SK-N-SH (cell line): Measurements from ENCODE around the gene TOMT. TPM values are rescaled to one million over a fixed set of nuclear protein-coding genes. Genes with fewer than 3 reads are reported as not detected.

Source experiments
- CTCF ChIA-PET: fragments of 300-600, 350-600 bp; formaldehyde crosslinking; extraction: SDS; loops from one replicate; lab custom pipeline; 2021; lab: Yijun Ruan, JAX
- POLR2A ChIA-PET: fragments of 350-600 bp; sonication (Branson Sonifier 250); formaldehyde crosslinking; extraction: SDS; loops from one replicate; lab custom pipeline; 2020; ENCODE audit warnings: antibody characterized with exemption, inconsistent platforms; lab: Yijun Ruan, JAX
- DNase-seq: peaks from one replicate; pipeline ENCODE4 v3.0.0; 2012
- H2AFZ ChIP-seq: fragments of 200-600 bp; sonication (generic); 2 replicates; pipeline ENCODE4 v1.8.1; 2016; ENCODE audit warnings: antibody characterized with exemption, mild to moderate bottlenecking, low read depth
- H3F3A ChIP-seq: fragments of 200-600 bp; sonication (generic); replicated peaks from 2 replicates; pipeline ENCODE3; 2016; ENCODE audit warnings: antibody characterized with exemption, mild to moderate bottlenecking; ENCODE audit not compliant: insufficient read depth
- H3K27ac ChIP-seq, 2 experiments: fragments of 200-500 bp in 1 of 2; fragments of 200-600 bp in 1 of 2; sonication (Bioruptor generic) in 1 of 2; sonication (generic), shearing (Covaris generic) in 1 of 2; 2 replicates each; pipeline versions ENCODE4 v1.5.1 to v1.6.1; 2014 to 2016; ENCODE audit warnings: low read depth in 2 of 2, inconsistent platforms in 1 of 2, low read length in 1 of 2, mild to moderate bottlenecking in 1 of 2, mixed read lengths in 1 of 2
- H3K27me3 ChIP-seq: fragments of 200-600 bp; sonication (generic), shearing (Covaris generic); 2 replicates; pipeline ENCODE4 v1.6.1; 2016; ENCODE audit warnings: mixed run types; ENCODE audit not compliant: insufficient read depth
- H3K36me3 ChIP-seq, 2 experiments: fragments of 200-500 bp in 1 of 2; fragments of 200-600 bp in 1 of 2; sonication (Bioruptor generic) in 1 of 2; sonication (generic) in 1 of 2; replicated peaks in 1 of 2; 2 replicates each; pipeline versions ENCODE3 to v1.5.1; 2014 to 2016; ENCODE audit warnings: low read length in 1 of 2, mild to moderate bottlenecking in 1 of 2; ENCODE audit not compliant: insufficient read depth in 2 of 2, control insufficient read depth in 1 of 2
- H3K4me1 ChIP-seq, 2 experiments: fragments of 200-500 bp in 1 of 2; fragments of 200-600 bp in 1 of 2; sonication (Bioruptor generic) in 1 of 2; sonication (generic), shearing (Covaris generic) in 1 of 2; 2 replicates each; pipeline versions ENCODE4 v1.5.1 to v1.6.1; 2014 to 2016; ENCODE audit warnings: low read depth in 1 of 2, low read length in 1 of 2, mixed run types in 1 of 2; ENCODE audit not compliant: insufficient read depth in 2 of 2, control insufficient read depth in 1 of 2
- H3K4me2 ChIP-seq: fragments of 200-600 bp; sonication (generic), shearing (Covaris generic); 2 replicates; pipeline ENCODE4 v1.6.1; 2017; ENCODE audit warnings: mixed run types
- H3K4me3 ChIP-seq, 2 experiments: fragments of 200-500 bp in 1 of 2; fragments of 200-600 bp in 1 of 2; sonication (Bioruptor generic) in 1 of 2; sonication (generic), shearing (Covaris generic) in 1 of 2; 2 replicates each; pipeline versions ENCODE4 v1.5.1 to v1.8.1; 2014 to 2016; ENCODE audit warnings: low read depth in 2 of 2, inconsistent platforms in 1 of 2, low read length in 1 of 2, mild to moderate bottlenecking in 1 of 2, mixed read lengths in 1 of 2, moderate library complexity in 1 of 2
- H3K79me2 ChIP-seq: fragments of 200-600 bp; sonication (generic); 2 replicates; pipeline ENCODE4 v1.8.1; 2017; ENCODE audit warnings: mild to moderate bottlenecking; ENCODE audit not compliant: insufficient read depth
- H3K9ac ChIP-seq: fragments of 200-600 bp; sonication (generic); 2 replicates; pipeline ENCODE4 v1.6.1; 2017; ENCODE audit warnings: mixed run types
- H3K9me2 ChIP-seq: fragments of 200-600 bp; sonication (generic); 2 replicates; pipeline ENCODE4 v1.6.1; 2017; ENCODE audit warnings: mixed run types
- H3K9me3 ChIP-seq: fragments of 200-600 bp; sonication (generic); 2 replicates; pipeline ENCODE4 v1.6.1; 2017; ENCODE audit warnings: mixed run types, mild to moderate bottlenecking, moderate library complexity
- H4K20me1 ChIP-seq: fragments of 200-600 bp; sonication (generic); 2 replicates; pipeline ENCODE4 v1.6.1; 2017; ENCODE audit warnings: mild to moderate bottlenecking, mixed run types; ENCODE audit not compliant: insufficient read depth
- CHD2 ChIP-seq: fragments of 150-350 bp; IDR thresholded peaks from 2 replicates; pipeline ENCODE4 v1.6.1; 2018; ENCODE audit warnings: low read length; ENCODE audit not compliant: partially characterized antibody
- ELF1 ChIP-seq: IDR thresholded peaks from 2 replicates; pipeline ENCODE4 v1.4.0; 2012
- EP300 ChIP-seq, 2 experiments: IDR thresholded peaks; 2 replicates each; pipeline versions ENCODE4 v1.4.0 to v1.6.1; 2012; ENCODE audit warnings: borderline replicate concordance in 1 of 2, low read depth in 1 of 2, low read length in 1 of 2
- EZH2phosphoT487 ChIP-seq: fragments of 200-600 bp; sonication (generic); IDR thresholded peaks from 2 replicates; pipeline ENCODE4 v1.6.1; 2017; ENCODE audit warnings: low read depth, mixed run types, mild to moderate bottlenecking, antibody characterized with exemption, moderate library complexity, borderline replicate concordance
- FOXJ3 ChIP-seq: sonication (generic); formaldehyde crosslinking; IDR thresholded peaks from 2 replicates; pipeline ENCODE4 v1.5.1; 2020; ENCODE audit warnings: mild to moderate bottlenecking, missing genetic modification reagents
- FOXM1 ChIP-seq: IDR thresholded peaks from 2 replicates; pipeline ENCODE4 v1.4.0; 2012; ENCODE audit warnings: low read depth, mild to moderate bottlenecking
- GABPA ChIP-seq: IDR thresholded peaks from 2 replicates; pipeline ENCODE4 v1.4.0; 2012; ENCODE audit warnings: low read depth, mild to moderate bottlenecking
- GATA2 ChIP-seq: sonication (generic); formaldehyde crosslinking; IDR thresholded peaks from 2 replicates; pipeline ENCODE4 v1.5.0; 2020; ENCODE audit warnings: mild to moderate bottlenecking, missing genetic modification reagents
- MEF2A ChIP-seq: IDR thresholded peaks from 2 replicates; pipeline ENCODE4 v1.4.0; 2012; ENCODE audit warnings: low read depth, borderline replicate concordance
- NFIC ChIP-seq: IDR thresholded peaks from 2 replicates; pipeline ENCODE4 v1.4.0; 2012; ENCODE audit warnings: borderline replicate concordance
- RAD21 ChIP-seq: IDR thresholded peaks from 2 replicates; pipeline ENCODE4 v1.6.1; 2012; ENCODE audit warnings: mild to moderate bottlenecking, low read length
- RCOR1 ChIP-seq: fragments of 150-350 bp; IDR thresholded peaks from 2 replicates; pipeline ENCODE4 v1.6.1; 2017; ENCODE audit warnings: antibody characterized with exemption, low read length
- SIN3A ChIP-seq: IDR thresholded peaks from 2 replicates; pipeline ENCODE4 v1.6.1; 2012; ENCODE audit warnings: low read depth, mild to moderate bottlenecking, low read length, moderate library complexity, borderline replicate concordance
- SMC3 ChIP-seq: IDR thresholded peaks from 2 replicates; pipeline ENCODE4 v1.6.1; 2012; ENCODE audit warnings: low read depth, low read length, improper control_type of control experiment
- TAF1 ChIP-seq: IDR thresholded peaks from 2 replicates; pipeline ENCODE4 v1.6.1; 2012; ENCODE audit warnings: low read depth, mild to moderate bottlenecking, low read length, moderate library complexity, borderline replicate concordance
- TCF12 ChIP-seq: IDR thresholded peaks from 2 replicates; pipeline ENCODE4 v1.4.0; 2012
- TEAD4 ChIP-seq: IDR thresholded peaks from 2 replicates; pipeline ENCODE4 v1.4.0; 2012; ENCODE audit warnings: mild to moderate bottlenecking, borderline replicate concordance; ENCODE audit not compliant: insufficient read depth
- YY1 ChIP-seq: IDR thresholded peaks from 2 replicates; pipeline ENCODE4 v1.4.0; 2012; ENCODE audit warnings: low read depth, mild to moderate bottlenecking
- ZBTB33 ChIP-seq: IDR thresholded peaks from 2 replicates; pipeline ENCODE4 v1.4.0; 2012; ENCODE audit warnings: low read depth, borderline replicate concordance
- WGBS: methylation state at CpG from one replicate; pipeline ENCODE4 v1.1.6; 2017; ENCODE audit warnings: low lambda C conversion rate; 5-methylcytosine and 5-hydroxymethylcytosine counted together
- polyA plus RNA-seq, 3 experiments: library from polyadenylated mRNA; depleted of rRNA; stranded (reverse); fragments of >200 nt; gene quantifications; 2 replicates each; pipeline ENCODE4 v1.2.3, GENCODE V29; 2012

Gene TOMT
- polyA plus RNA-seq, 1 of the 3 experiments (the other 2 are of a cell fraction) = not detected

GRCh38 chr11:72102946-72103753, 2.6 kb upstream of the TOMT start, which contains the start of gene LAMTOR1 (continued):
- no peak for TF ChIP-seq FOXM1
- TF ChIP-seq GABPA = peak; percentile 75
- peak; percentile 37 for TF ChIP-seq RAD21
- TF ChIP-seq EP300 (IDR thresholded peaks at IDR 0.05; ENCODE audit: borderline replicate concordance in 1 of 2, low read depth in 1 of 2, low read length in 1 of 2) = peak; percentile 4 to 31; a peak in 1 of 4 replicates
- TF ChIP-seq NFIC = 0 out of 2 replicates have a peak, but pooled peaks have one; percentile 6
- TF ChIP-seq FOXJ3 (CRISPR knock-in tag) = no peak

DNA sequence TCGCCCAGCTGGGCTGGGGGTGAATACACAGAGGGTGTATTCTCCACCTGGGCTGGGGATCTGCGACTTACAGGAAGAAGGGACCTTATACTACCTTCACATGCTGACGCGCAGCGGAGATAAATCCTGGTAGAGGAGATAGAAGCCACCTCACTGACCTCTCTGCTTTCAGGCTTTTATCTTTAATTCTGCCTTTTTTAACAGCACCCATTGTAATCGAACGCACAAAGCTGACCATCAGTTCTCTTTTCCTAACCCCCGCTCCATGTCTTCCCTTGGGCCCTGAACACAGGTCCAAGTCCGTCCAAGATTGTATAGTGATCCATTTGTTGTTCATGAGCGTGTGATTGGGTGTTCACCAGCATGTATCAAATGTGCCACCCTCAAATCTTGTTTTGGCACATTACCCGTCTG, 2.0 kb upstream of the TOMT start:
- H3K4me3 ChIP-seq = peak overlapping the region; percentile 35 to 88
- peak overlapping the region; percentile 93 for H2AFZ ChIP-seq
- peak overlapping the region; percentile 47 for H3K9ac ChIP-seq
- H3K27me3 ChIP-seq = no peaks in the 10 kb centered on the region
- H3F3A ChIP-seq = peaks cover 9% of the 10 kb centered on the region
- peak overlapping the region; percentile 74 for H3K4me2 ChIP-seq
- H3K9me3 ChIP-seq = no peaks in the 10 kb centered on the region
- DNase-seq = no peak
- no peaks in the 10 kb centered on the region for H4K20me1 ChIP-seq
- H3K27ac ChIP-seq = peak overlapping the region; percentile 79 to 95
- POLR2A ChIA-PET = interaction anchor here (0.7 to 2.3 kb wide), 3 partner anchors 9 to 66 kb away, joined by 3 to 11 read pairs (median 3); partner anchors contain the start of gene ANAPC15
- CTCF ChIA-PET = interaction anchor here (0.8 to 16.4 kb wide), 5 partner anchors 12 to 124 kb away, joined by 3 to 416 read pairs (median 3); no protein-coding TSS in a partner anchor
- TF ChIP-seq TCF12 (no peak), TEAD4 (no peak), EP300 (IDR thresholded peaks at IDR 0.05; ENCODE audit: borderline replicate concordance in 1 of 2, low read depth in 1 of 2, low read length in 1 of 2) (no peak), FOXM1 (no peak), SIN3A (no peak), YY1 (no peak), FOXJ3 (CRISPR knock-in tag) (no peak), RCOR1 (no peak), GABPA (no peak), MEF2A (no peak), EZH2phosphoT487 (no peak), SMC3 (no peak), ELF1 (no peak), GATA2 (CRISPR knock-in tag) (no peak), ZBTB33 (no peak), CHD2 (no peak), TAF1 (no peak)
- TF ChIP-seq, all 33 proteins: peak for 0
- H3K4me1 ChIP-seq = peaks cover 4 to 28% of the 10 kb centered on the region in 2 experiments; a peak in 2 of 4 replicates
- H3K9me2 ChIP-seq = no peaks in the 10 kb centered on the region
- H3K79me2 ChIP-seq = peaks cover 42% of the 10 kb centered on the region
- 90% methylated on average over 11 of the region's 11 CpGs for WGBS
- peaks cover 0 to 23% of the 10 kb centered on the region in 2 experiments for H3K36me3 ChIP-seq
